ENCODE measurements around the gene TIMP3. TPM values are rescaled to one million over a fixed set of nuclear protein-coding genes. Genes with fewer than 3 reads are reported as not detected.

The TIMP3 gene
- total RNA-seq, 2 experiments from 2014 or later, result not detected

- Mint-ChIP-seq H3K27me3 (peaks cover 4% of the 10 kb centered on the region), H3K27ac (no peak overlapping the region)
- CTCF ChIA-PET, result no interaction called here
Measured at GRCh38 chr22:32887324-32887980, 85.9 kb downstream of the TIMP3 start.

GRCh38 chr22:32888976-32889375 lies 87.5 kb downstream of the TIMP3 start:
- no peak overlapping the region for H3K27ac Mint-ChIP-seq
- CTCF ChIA-PET, result no interaction called here
- no peak for ATAC-seq
- no peak overlapping the region for H3K4me3 Mint-ChIP-seq
- no peak for DNase-seq
- no peaks in the 10 kb centered on the region for H3K4me1 Mint-ChIP-seq
- peaks cover 7% of the 10 kb centered on the region for H3K27me3 Mint-ChIP-seq
- H3K36me3 Mint-ChIP-seq, result no peaks in the 10 kb centered on the region
- H3K9me3 Mint-ChIP-seq (ENCODE audit: low read depth), result no peaks in the 10 kb centered on the region

More at GRCh38 chr22:32887324-32887980, 85.9 kb downstream of the TIMP3 start:
- H3K4me3 Mint-ChIP-seq, result no peak overlapping the region
- ATAC-seq, result no peak
- DNase-seq, result no peak
- H3K36me3 Mint-ChIP-seq, result no peaks in the 10 kb centered on the region
- no peaks in the 10 kb centered on the region for H3K9me3 Mint-ChIP-seq (ENCODE audit: low read depth)
- H3K4me1 Mint-ChIP-seq, result no peaks in the 10 kb centered on the region

- H3K9me3 Mint-ChIP-seq (ENCODE audit: low read depth), result no peaks in the 10 kb centered on the region
- ATAC-seq (no peak), DNase-seq (no peak)
- CTCF ChIA-PET, result interaction anchor here (0.8 kb wide), 1 partner anchor 13 kb away, joined by 3 read pairs; no protein-coding TSS in a partner anchor
- no peaks in the 10 kb centered on the region for H3K4me1 Mint-ChIP-seq
- no peak overlapping the region for H3K4me3 Mint-ChIP-seq
- peaks cover 6% of the 10 kb centered on the region for H3K27me3 Mint-ChIP-seq
- no peaks in the 10 kb centered on the region for H3K36me3 Mint-ChIP-seq
- no peak overlapping the region for H3K27ac Mint-ChIP-seq
Measured at GRCh38 chr22:32896891-32897290, 95.4 kb downstream of the TIMP3 start.

GRCh38 chr22:32897400-32897799 lies 95.9 kb downstream of the TIMP3 start:
- Mint-ChIP-seq H3K4me3 (no peak overlapping the region), H3K9me3 (ENCODE audit: low read depth) (no peaks in the 10 kb centered on the region), H3K36me3 (no peaks in the 10 kb centered on the region), H3K27me3 (peaks cover 6% of the 10 kb centered on the region), H3K4me1 (no peaks in the 10 kb centered on the region), H3K27ac (no peak overlapping the region)
- ATAC-seq (no peak), DNase-seq (no peak)
- CTCF ChIA-PET, result no interaction called here

GRCh38 chr22:32900886-32901635 lies 99.6 kb downstream of the TIMP3 start:
- DNase-seq (no peak), ATAC-seq (no peak)
- CTCF ChIA-PET, result no interaction called here
- Mint-ChIP-seq H3K27me3 (no peaks in the 10 kb centered on the region), H3K4me1 (no peaks in the 10 kb centered on the region), H3K9me3 (ENCODE audit: low read depth) (no peaks in the 10 kb centered on the region), H3K27ac (no peak overlapping the region), H3K4me3 (no peak overlapping the region), H3K36me3 (no peaks in the 10 kb centered on the region)

GRCh38 chr22:32901925-32902324 lies 100.4 kb downstream of the TIMP3 start:
- ATAC-seq (no peak), DNase-seq (no peak)
- H3K27me3 Mint-ChIP-seq, result no peaks in the 10 kb centered on the region
- H3K4me1 Mint-ChIP-seq, result no peaks in the 10 kb centered on the region
- no peaks in the 10 kb centered on the region for H3K36me3 Mint-ChIP-seq
- H3K27ac Mint-ChIP-seq, result no peak overlapping the region
- H3K9me3 Mint-ChIP-seq (ENCODE audit: low read depth), result no peaks in the 10 kb centered on the region
- CTCF ChIA-PET, result no interaction called here
- no peak overlapping the region for H3K4me3 Mint-ChIP-seq

DNA sequence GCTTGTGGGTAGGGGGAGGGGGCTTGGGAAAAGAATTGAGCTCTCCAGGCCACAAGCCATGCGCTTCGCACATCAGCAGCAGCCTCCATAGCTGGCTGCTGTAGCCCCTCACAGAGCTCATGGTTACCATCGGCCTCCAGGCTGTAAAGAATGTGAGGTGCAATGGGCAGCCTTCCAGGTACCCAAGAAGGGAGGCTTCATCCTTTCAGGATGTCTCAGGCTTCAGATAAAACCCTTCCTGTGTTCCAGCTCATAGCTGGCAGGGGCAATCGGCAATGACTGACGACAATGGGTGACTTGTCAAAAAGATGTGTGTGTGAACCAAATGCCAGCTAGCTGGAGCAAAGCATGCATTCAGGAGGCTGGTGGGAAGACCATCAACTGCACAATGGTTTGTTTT lies 102.0 kb downstream of the TIMP3 start:
- no peaks in the 10 kb centered on the region for H3K4me1 Mint-ChIP-seq
- no peak overlapping the region for H3K27ac Mint-ChIP-seq
- no peaks in the 10 kb centered on the region for H3K9me3 Mint-ChIP-seq (ENCODE audit: low read depth)
- DNase-seq (no peak), ATAC-seq (no peak)
- no peak overlapping the region for H3K4me3 Mint-ChIP-seq
- H3K36me3 Mint-ChIP-seq, result no peaks in the 10 kb centered on the region
- CTCF ChIA-PET, result no interaction called here
- no peaks in the 10 kb centered on the region for H3K27me3 Mint-ChIP-seq

- Mint-ChIP-seq H3K27ac (no peak overlapping the region), H3K27me3 (no peaks in the 10 kb centered on the region), H3K9me3 (ENCODE audit: low read depth) (no peaks in the 10 kb centered on the region), H3K4me3 (no peak overlapping the region), H3K4me1 (no peaks in the 10 kb centered on the region), H3K36me3 (no peaks in the 10 kb centered on the region)
- DNase-seq, result no peak
- CTCF ChIA-PET, result no interaction called here
- ATAC-seq, result no peak
Measured at GRCh38 chr22:32904044-32904443, 102.5 kb downstream of the TIMP3 start.

- no peak for ATAC-seq
- Mint-ChIP-seq H3K9me3 (ENCODE audit: low read depth) (no peaks in the 10 kb centered on the region), H3K4me3 (no peak overlapping the region), H3K36me3 (no peaks in the 10 kb centered on the region), H3K27ac (no peak overlapping the region), H3K4me1 (no peaks in the 10 kb centered on the region), H3K27me3 (no peaks in the 10 kb centered on the region)
- CTCF ChIA-PET, result no interaction called here
- no peak for DNase-seq
Measured at GRCh38 chr22:32905400-32905799, 103.9 kb downstream of the TIMP3 start.

- no peak for ATAC-seq
- no peaks in the 10 kb centered on the region for H3K27me3 Mint-ChIP-seq
- no peaks in the 10 kb centered on the region for H3K36me3 Mint-ChIP-seq
Measured at GRCh38 chr22:32909581-32910428, 108.3 kb downstream of the TIMP3 start.

DNA sequence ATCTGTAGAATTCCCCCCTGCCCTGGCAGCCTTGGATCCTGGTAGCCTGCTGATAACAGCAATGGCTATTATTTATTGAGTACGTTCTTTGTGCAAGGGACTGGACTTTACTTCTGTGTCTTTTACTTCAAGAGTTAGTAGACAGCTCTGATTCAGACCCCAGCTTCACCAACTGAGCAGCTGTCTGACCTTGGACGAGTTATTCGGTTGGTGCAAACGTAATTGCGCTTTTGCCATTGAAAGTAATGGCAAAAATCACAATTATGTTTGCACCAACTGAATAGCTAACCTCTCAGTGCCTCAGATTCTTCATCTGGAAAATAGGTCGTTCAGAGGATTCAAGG lies 108.9 kb downstream of the TIMP3 start:
- ATAC-seq (no peak), DNase-seq (no peak)
- Mint-ChIP-seq H3K36me3 (no peaks in the 10 kb centered on the region), H3K27ac (no peak overlapping the region), H3K9me3 (ENCODE audit: low read depth) (peaks cover 4% of the 10 kb centered on the region), H3K4me3 (no peak overlapping the region), H3K4me1 (no peaks in the 10 kb centered on the region), H3K27me3 (no peaks in the 10 kb centered on the region)
- CTCF ChIA-PET, result no interaction called here

More at GRCh38 chr22:32909581-32910428, 108.3 kb downstream of the TIMP3 start:
- Mint-ChIP-seq H3K4me1 (no peaks in the 10 kb centered on the region), H3K9me3 (ENCODE audit: low read depth) (peaks cover 2% of the 10 kb centered on the region), H3K27ac (no peak overlapping the region), H3K4me3 (no peak overlapping the region)
- CTCF ChIA-PET, result no interaction called here
- no peak for DNase-seq

DNA sequence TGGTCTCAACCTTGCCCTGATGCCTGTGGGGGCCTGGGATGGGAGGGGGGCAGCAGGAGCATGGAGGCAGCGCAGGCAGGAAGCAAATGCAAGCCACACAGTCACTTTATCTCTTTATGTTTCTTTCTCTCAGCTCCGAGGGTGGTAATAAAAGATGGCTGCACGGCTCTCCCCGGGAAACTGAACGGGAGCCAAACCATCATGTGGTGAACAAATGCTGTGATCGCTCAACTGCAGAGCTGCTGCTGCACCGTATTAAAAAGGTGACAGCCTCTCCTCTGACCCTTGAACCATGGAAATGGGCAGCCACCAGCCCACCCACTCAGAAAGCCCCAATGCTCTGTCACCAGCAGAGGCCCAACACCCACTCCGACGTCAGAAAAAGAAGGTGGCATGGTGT lies 110.0 kb downstream of the TIMP3 start:
- no peak overlapping the region for H3K4me3 Mint-ChIP-seq
- CTCF ChIA-PET, result no interaction called here
- H3K27ac Mint-ChIP-seq, result no peak overlapping the region
- H3K9me3 Mint-ChIP-seq (ENCODE audit: low read depth), result peaks cover 6% of the 10 kb centered on the region
- H3K27me3 Mint-ChIP-seq, result no peaks in the 10 kb centered on the region
- no peak for DNase-seq
- no peaks in the 10 kb centered on the region for H3K4me1 Mint-ChIP-seq
- ATAC-seq, result no peak
- H3K36me3 Mint-ChIP-seq, result no peaks in the 10 kb centered on the region

Measured in activated CD8-positive, alpha-beta memory T cell treated with anti-CD3 and anti-CD28 coated beads, Interleukin-2, amount 10 ng/mL, durations not matched to agents 7 days and 5 days (primary cell).